ENCODE data around the gene CRB3. TPM values are rescaled to one million over a fixed set of nuclear protein-coding genes. Genes with fewer than 3 reads are reported as not detected.

CRB3 gene
- total and polyA plus RNA-seq, 2 experiments from 2014 or later = 11.8 to 44.4 TPM

GRCh38 chr19:6417713-6418561, 46.1 kb upstream of the CRB3 start:
- H3K4me2 ChIP-seq = no peak overlapping the region
- H3K27ac Mint-ChIP-seq = no peak overlapping the region
- H3K4me1 ChIP-seq (ENCODE audit: insufficient read depth) = peaks cover 10% of the 10 kb centered on the region; the same call in 1 of the 2 replicates
- H3K27me3 Mint-ChIP-seq (ENCODE audit: insufficient read depth, low read depth, poor library complexity) = peaks cover 10% of the 10 kb centered on the region
- peaks cover 43% of the 10 kb centered on the region for H3K36me3 ChIP-seq (ENCODE audit: insufficient read depth)
- H3K9me3 Mint-ChIP-seq = no peaks in the 10 kb centered on the region; the same call in 1 of the 3 replicates
- H3K4me3 ChIP-seq = no peak overlapping the region
- ATAC-seq (peak; percentile 32), DNase-seq (ENCODE audit: low spot score) (peak; percentile 48)
- peaks cover 23% of the 10 kb centered on the region; the same call in 1 of the 2 replicates for H3F3A ChIP-seq (replicated peaks; ENCODE audit: low read depth)
- H3K27me3 ChIP-seq (ENCODE audit: insufficient read depth) = no peaks in the 10 kb centered on the region
- H4K20me1 ChIP-seq (replicated peaks; ENCODE audit: insufficient read depth) = peaks cover 44% of the 10 kb centered on the region
- no peak overlapping the region for H2AFZ ChIP-seq
- peaks cover 48% of the 10 kb centered on the region for H3K79me2 ChIP-seq (replicated peaks; ENCODE audit: insufficient read depth)
- no peaks in the 10 kb centered on the region for H3K9me2 ChIP-seq (ENCODE audit: insufficient read depth)
- no peak overlapping the region for H3K27ac ChIP-seq (ENCODE audit: low read depth)
- peaks cover 25% of the 10 kb centered on the region for H3K4me1 Mint-ChIP-seq
- peaks cover 95% of the 10 kb centered on the region for H3K36me3 Mint-ChIP-seq (ENCODE audit: low read depth)
- no peak overlapping the region for H3K4me3 Mint-ChIP-seq
- TF ChIP-seq ZNF331 (CRISPR knock-in tag; IDR thresholded peaks at IDR 0.05; ENCODE audit: low read depth) (no peak), STAT1 (IDR thresholded peaks at IDR 0.05; ENCODE audit: unreplicated experiment) (no peak), CTCF (conservative IDR thresholded peaks at IDR 0.05; ENCODE audit: low read depth in 2 of 2) (peak; percentile 23 to 63; a peak in 3 of 4 replicates), CREB1 (CRISPR knock-in tag; IDR thresholded peaks at IDR 0.05; ENCODE audit: low read depth) (no peak), REST (IDR thresholded peaks at IDR 0.05; ENCODE audit: unreplicated experiment) (no peak), ETS1 (IDR thresholded peaks at IDR 0.05) (no peak)

- H3K9me2 ChIP-seq (ENCODE audit: insufficient read depth) = no peaks in the 10 kb centered on the region
- H3K27me3 ChIP-seq (ENCODE audit: insufficient read depth) = no peaks in the 10 kb centered on the region
- no peak overlapping the region for H3K4me3 Mint-ChIP-seq
- H3K4me3 ChIP-seq = no peak overlapping the region
- H3K4me2 ChIP-seq = no peak overlapping the region
- H4K20me1 ChIP-seq (replicated peaks; ENCODE audit: insufficient read depth) = peaks cover 45% of the 10 kb centered on the region
- H3K27me3 Mint-ChIP-seq (ENCODE audit: insufficient read depth, low read depth, poor library complexity) = peaks cover 16% of the 10 kb centered on the region
- H3K9me3 Mint-ChIP-seq = no peaks in the 10 kb centered on the region; the same call in 1 of the 3 replicates
- peaks cover 95% of the 10 kb centered on the region for H3K36me3 Mint-ChIP-seq (ENCODE audit: low read depth)
- ATAC-seq (no peak), DNase-seq (ENCODE audit: low spot score) (no peak)
- H2AFZ ChIP-seq = no peak overlapping the region
- H3K27ac ChIP-seq (ENCODE audit: low read depth) = no peak overlapping the region
- H3K4me1 Mint-ChIP-seq = peaks cover 24% of the 10 kb centered on the region
- H3F3A ChIP-seq (replicated peaks; ENCODE audit: low read depth) = peaks cover 23% of the 10 kb centered on the region; the same call in 1 of the 2 replicates
- H3K27ac Mint-ChIP-seq = no peak overlapping the region
- peaks cover 55% of the 10 kb centered on the region for H3K79me2 ChIP-seq (replicated peaks; ENCODE audit: insufficient read depth)
- H3K36me3 ChIP-seq (ENCODE audit: insufficient read depth) = peaks cover 43% of the 10 kb centered on the region
- H3K4me1 ChIP-seq (ENCODE audit: insufficient read depth) = peaks cover 9% of the 10 kb centered on the region; the same call in 1 of the 2 replicates
- TF ChIP-seq ZNF114 (CRISPR knock-in tag; IDR thresholded peaks at IDR 0.05) (no peak), EZH2 (IDR thresholded peaks at IDR 0.05; ENCODE audit: low read depth, unreplicated experiment) (no peak)
Observed at GRCh38 chr19:6418562-6418932, 45.5 kb upstream of the CRB3 start.

All from GM23338 (cell line).